HepG2 (cell line): ENCODE measurements around the gene C1orf159. TPM values are rescaled to one million over a fixed set of nuclear protein-coding genes. Genes with fewer than 3 reads are reported as not detected.

Experiments
- ATAC-seq: fragments of 200-7000 bp; cut with Tn5 transposase; 3 replicates; pipeline ENCODE4 v1.9.1; 2020; ENCODE audit warnings: mild to moderate bottlenecking, moderate library complexity
- BruUV-seq: library from RNA; stranded (reverse); fragments of 400-500 nt; replicated peaks from 2 replicates; lab custom pipeline; 2021; lab: Mats Ljungman, UMichigan
- CTCF ChIA-PET: fragments of 300-600 bp; formaldehyde crosslinking; extraction: SDS; loops from one replicate; lab custom pipeline; 2021; ENCODE audit warnings: low total read pairs, inconsistent platforms, low intra/inter-chr PET ratio; lab: Yijun Ruan, JAX
- POLR2A ChIA-PET: fragments of 350-600 bp; sonication (Branson Sonifier 250); formaldehyde crosslinking; loops from one replicate; lab custom pipeline; 2020; ENCODE audit warnings: antibody characterized with exemption, inconsistent platforms; lab: Yijun Ruan, JAX
- DNase-seq: peaks from one replicate; pipeline ENCODE4 v3.0.0-alpha.2; 2015; ENCODE audit warnings: low spot score
- FAIRE-seq: peaks from 3 replicates; lab custom pipeline; 2011; peaks lifted over from hg19 to GRCh38; lab: Jason Lieb, UNC
- H2AFZ ChIP-seq: one replicate; pipeline ENCODE4 v1.6.1; 2011; ENCODE audit warnings: low read length, inconsistent platforms
- H3K27ac ChIP-seq: fragments of 300-600 bp; 3 replicates; pipeline ENCODE4 v1.8.0; 2011; ENCODE audit warnings: mixed run types, mild to moderate bottlenecking, mixed read lengths, low read length, inconsistent platforms; ENCODE audit not compliant: insufficient read depth; ENCODE audit errors: extremely low read length
- H3K27me3 ChIP-seq, 2 experiments: fragments of 200-600 bp in 1 of 2; 2 replicates in 1 of 2; 3 replicates in 1 of 2; pipeline versions ENCODE4 v1.6.0 to v1.8.0; 2011; ENCODE audit warnings: low read length in 2 of 2, mild to moderate bottlenecking in 2 of 2, moderate library complexity in 2 of 2, inconsistent platforms in 1 of 2; ENCODE audit not compliant: insufficient read depth in 2 of 2, control insufficient read depth in 1 of 2
- H3K36me3 ChIP-seq, 2 experiments: fragments of 200-600 bp in 1 of 2; replicated peaks in 1 of 2; 2 replicates in 1 of 2; 3 replicates in 1 of 2; pipeline versions ENCODE4 v1.5.1 to v1.8.0; 2011; ENCODE audit warnings: low read length in 2 of 2, inconsistent platforms in 1 of 2; ENCODE audit not compliant: insufficient read depth in 2 of 2, control insufficient read depth in 1 of 2
- H3K4me1 ChIP-seq: 2 replicates; pipeline ENCODE4 v1.5.1; 2012; ENCODE audit warnings: low read length, inconsistent platforms; ENCODE audit not compliant: insufficient read depth
- H3K4me2 ChIP-seq: 2 replicates; pipeline ENCODE4 v1.6.0; 2011; ENCODE audit warnings: low read depth, low read length, inconsistent platforms
- H3K4me3 ChIP-seq, 3 experiments: fragments of 200-600 bp in 1 of 3; sonication (generic), shearing (Covaris generic) in 1 of 3; replicated peaks in 1 of 3; 2 replicates each; pipeline ENCODE4 v1.5.1; 2011 to 2016; ENCODE audit warnings: low read length in 3 of 3, inconsistent platforms in 2 of 3, low read depth in 2 of 3, mild to moderate bottlenecking in 2 of 3, control low read depth in 1 of 3, mixed read lengths in 1 of 3; ENCODE audit not compliant: insufficient read depth in 1 of 3
- H3K79me2 ChIP-seq: one replicate; pipeline ENCODE4 v1.6.1; 2011; ENCODE audit warnings: low read length, inconsistent platforms; ENCODE audit not compliant: insufficient read depth
- H3K9ac ChIP-seq: 2 replicates; pipeline ENCODE4 v1.6.0; 2011; ENCODE audit warnings: mild to moderate bottlenecking, low read depth, low read length, inconsistent platforms; ENCODE audit not compliant: insufficient read depth
- H3K9me3 ChIP-seq: 2 replicates; pipeline ENCODE4 v1.5.1; 2012; ENCODE audit warnings: mild to moderate bottlenecking, low read length
- H4K20me1 ChIP-seq: 2 replicates; pipeline ENCODE4 v1.6.0; 2011; ENCODE audit warnings: inconsistent platforms, mild to moderate bottlenecking, low read length, moderate library complexity; ENCODE audit not compliant: insufficient read depth
- AGO2 ChIP-seq: fragments of 200-400 bp; formaldehyde crosslinking; optimal IDR thresholded peaks from 2 replicates; pipeline ENCODE3; 2017; ENCODE audit warnings: mild to moderate bottlenecking, low read depth, low read length, moderate library complexity
- GTF2F1 ChIP-seq: fragments of 150-350 bp; IDR thresholded peaks from 2 replicates; pipeline ENCODE4 v1.6.1; 2014; ENCODE audit warnings: low read length
- MAZ ChIP-seq, 2 experiments: sonication (generic) in 1 of 2; formaldehyde crosslinking in 1 of 2; IDR thresholded peaks; 2 replicates each; pipeline versions ENCODE4 v1.5.0 to v1.6.1; 2012 to 2020; ENCODE audit warnings: low read depth in 2 of 2, mild to moderate bottlenecking in 2 of 2, borderline replicate concordance in 1 of 2, improper control_type of control experiment in 1 of 2, low read length in 1 of 2, missing genetic modification reagents in 1 of 2, moderate library complexity in 1 of 2
- RBFOX2 ChIP-seq: fragments of 200-400 bp; formaldehyde crosslinking; IDR thresholded peaks from 2 replicates; pipeline ENCODE4 v1.6.1; 2017; ENCODE audit warnings: low read depth, mild to moderate bottlenecking, low read length
- ZBTB1 ChIP-seq: sonication (generic); formaldehyde crosslinking; IDR thresholded peaks from 2 replicates; pipeline ENCODE4 v1.4.0; 2020; ENCODE audit warnings: missing genetic modification reagents, borderline replicate concordance
- ZNF451 ChIP-seq: sonication (generic); formaldehyde crosslinking; IDR thresholded peaks from 2 replicates; pipeline ENCODE4 v1.5.0; 2020; ENCODE audit warnings: mild to moderate bottlenecking, missing genetic modification reagents
- WGBS: methylation state at CpG from one replicate; pipeline ENCODE4 v1.1.6; 2017; ENCODE audit warnings: low lambda C conversion rate; 5-methylcytosine and 5-hydroxymethylcytosine counted together
- in situ Hi-C: cut with HindIII; loops from 2 replicates; pipeline ENCODE4 v1.10.0; 2017; ENCODE audit warnings: low pct_unique_long_range_greater_than_20kb; ENCODE audit not compliant: extremely low pct_ligation_motif_present
- intact Hi-C: fragments of 100-400 bp; cut with micrococcal nuclease; formaldehyde crosslinking; loops from one replicate; pipeline ENCODE4 v1.10.0; 2022; ENCODE audit not compliant: unreplicated experiment
- polyA plus RNA-seq, 8 experiments: library from polyadenylated mRNA; depleted of rRNA in 3 of 8; stranded (reverse) in 7 of 8; unstranded in 1 of 8; fragments of >200 nt; fragmentation: Illumina TruSeq in 4 of 8; extraction: Trizol in 4 of 8; gene quantifications; 2 replicates each; pipeline versions ENCODE4 v1.2.1 to v1.2.3, GENCODE V29; 2011 to 2016; ENCODE audit warnings: low read depth in 4 of 8, missing spikeins in 1 of 8, mixed read lengths in 1 of 8; ENCODE audit not compliant: insufficient read depth in 1 of 8
- total RNA-seq, 5 experiments: library from RNA; depleted of rRNA; stranded (reverse); fragments of >200 nt; fragmentation: Illumina TruSeq; extraction: Trizol; gene quantifications; 2 replicates each; pipeline ENCODE4 v1.2.3, GENCODE V29; 2016; ENCODE audit warnings: low read depth in 1 of 5
- TF ChIP-seq, protein P1 (sequence below): sonication (generic); formaldehyde crosslinking; IDR thresholded peaks from 2 replicates; pipeline ENCODE4 v1.5.1; 2020; ENCODE audit warnings: missing genetic modification reagents, mild to moderate bottlenecking, borderline replicate concordance

C1orf159 gene
- total and polyA plus RNA-seq, 2 of the 13 experiments (the other 11 are each of a cell fraction or from before 2014, with no cell fraction given): 3.8 to 6.7 TPM

DNA sequence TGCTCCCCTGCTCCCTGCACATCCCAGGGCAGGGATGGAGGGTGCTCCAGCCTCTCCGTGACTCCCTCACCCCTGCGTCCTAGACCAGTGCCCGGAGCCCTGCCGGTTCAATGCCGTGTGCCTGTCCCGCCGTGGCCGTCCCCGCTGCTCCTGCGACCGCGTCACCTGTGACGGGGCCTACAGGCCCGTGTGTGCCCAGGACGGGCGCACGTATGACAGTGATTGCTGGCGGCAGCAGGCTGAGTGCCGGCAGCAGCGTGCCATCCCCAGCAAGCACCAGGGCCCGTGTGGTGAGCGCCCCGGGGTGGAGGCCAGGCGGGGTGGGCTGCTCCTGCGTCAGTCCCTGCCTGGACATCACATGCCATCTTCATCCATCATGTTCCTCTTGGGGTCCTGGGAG, 74.0 kb downstream of the C1orf159 start:
- BruUV-seq: no TSS peak
- intact Hi-C loops (no loop called here), in situ Hi-C loops (no loop called here)
- peaks cover 21% of the 10 kb centered on the region for H3K4me1 ChIP-seq
- peaks cover 11% of the 10 kb centered on the region for H3K79me2 ChIP-seq
- no peak overlapping the region for H3K27ac ChIP-seq
- 88% methylated on average over 11 of the region's 25 CpGs for WGBS
- no peak overlapping the region for H3K9ac ChIP-seq
- H3K36me3 ChIP-seq: peaks cover 33 to 61% of the 10 kb centered on the region in 2 experiments; a peak in 4 of 5 replicates
- FAIRE-seq: no peak
- CTCF ChIA-PET: no interaction called here
- no peak for DNase-seq
- no peak overlapping the region for H3K4me2 ChIP-seq
- POLR2A ChIA-PET: no interaction called here
- TF ChIP-seq RBFOX2 (peak; percentile 44; the same call in 1 of the 2 replicates), MAZ (IDR thresholded peaks at IDR 0.05; ENCODE audit: borderline replicate concordance, low read depth, low read length) (no peak), MAZ (CRISPR knock-in tag; IDR thresholded peaks at IDR 0.05; ENCODE audit: low read depth) (no peak), GTF2F1 (no peak), ZNF451 (CRISPR knock-in tag) (no peak), ZBTB1 (CRISPR knock-in tag) (no peak), AGO2 (peak; percentile 51)
- TF ChIP-seq, protein P1, sequence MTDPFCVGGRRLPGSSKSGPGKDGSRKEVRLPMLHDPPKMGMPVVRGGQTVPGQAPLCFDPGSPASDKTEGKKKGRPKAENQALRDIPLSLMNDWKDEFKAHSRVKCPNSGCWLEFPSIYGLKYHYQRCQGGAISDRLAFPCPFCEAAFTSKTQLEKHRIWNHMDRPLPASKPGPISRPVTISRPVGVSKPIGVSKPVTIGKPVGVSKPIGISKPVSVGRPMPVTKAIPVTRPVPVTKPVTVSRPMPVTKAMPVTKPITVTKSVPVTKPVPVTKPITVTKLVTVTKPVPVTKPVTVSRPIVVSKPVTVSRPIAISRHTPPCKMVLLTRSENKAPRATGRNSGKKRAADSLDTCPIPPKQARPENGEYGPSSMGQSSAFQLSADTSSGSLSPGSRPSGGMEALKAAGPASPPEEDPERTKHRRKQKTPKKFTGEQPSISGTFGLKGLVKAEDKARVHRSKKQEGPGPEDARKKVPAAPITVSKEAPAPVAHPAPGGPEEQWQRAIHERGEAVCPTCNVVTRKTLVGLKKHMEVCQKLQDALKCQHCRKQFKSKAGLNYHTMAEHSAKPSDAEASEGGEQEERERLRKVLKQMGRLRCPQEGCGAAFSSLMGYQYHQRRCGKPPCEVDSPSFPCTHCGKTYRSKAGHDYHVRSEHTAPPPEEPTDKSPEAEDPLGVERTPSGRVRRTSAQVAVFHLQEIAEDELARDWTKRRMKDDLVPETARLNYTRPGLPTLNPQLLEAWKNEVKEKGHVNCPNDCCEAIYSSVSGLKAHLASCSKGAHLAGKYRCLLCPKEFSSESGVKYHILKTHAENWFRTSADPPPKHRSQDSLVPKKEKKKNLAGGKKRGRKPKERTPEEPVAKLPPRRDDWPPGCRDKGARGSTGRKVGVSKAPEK (CRISPR knock-in tag): no peak
- H3K27me3 ChIP-seq: no peaks in the 10 kb centered on the region
- H3K4me3 ChIP-seq: no peak overlapping the region
- H4K20me1 ChIP-seq: peaks cover 10% of the 10 kb centered on the region; the same call in 1 of the 2 replicates
- H2AFZ ChIP-seq: no peak overlapping the region
- no peak for ATAC-seq
- H3K9me3 ChIP-seq: no peaks in the 10 kb centered on the region
